NCI-H146 treated with DMSO at 0.1 percent for 48 hours (cell line): ENCODE measurements around the gene RCL1.
"Not testable (repeated sequence)": the region's sequence is repeated elsewhere in the genome, so short reads cannot be mapped to it uniquely, and the experiment has no call there.

Source experiments
- DNase-seq: peaks from one replicate; lab custom pipeline; 2025; ENCODE audit not compliant: unreplicated experiment; lab: John Stamatoyannopoulos, UW

Gene RCL1

DNA sequence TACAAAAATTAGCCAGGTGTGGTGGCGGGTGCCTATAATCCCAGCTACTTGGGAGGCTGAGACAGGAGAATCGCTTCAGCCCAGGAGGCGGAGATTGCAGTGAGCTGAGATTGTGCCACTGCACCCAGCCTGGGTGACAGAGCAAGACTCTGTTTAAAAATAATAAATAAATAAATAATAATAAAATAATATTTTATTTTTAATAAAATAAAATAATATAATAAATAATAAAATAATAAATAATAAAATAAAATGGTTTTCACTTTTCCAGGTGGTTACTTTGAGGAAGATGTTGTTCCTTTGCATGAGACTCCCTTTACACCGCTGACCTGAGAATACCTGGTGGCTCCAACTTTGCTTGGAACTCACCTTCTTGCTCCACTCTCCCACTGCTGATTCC lies 82.8 kb downstream of the RCL1 start:
- DNase-seq, result no peak

DNA sequence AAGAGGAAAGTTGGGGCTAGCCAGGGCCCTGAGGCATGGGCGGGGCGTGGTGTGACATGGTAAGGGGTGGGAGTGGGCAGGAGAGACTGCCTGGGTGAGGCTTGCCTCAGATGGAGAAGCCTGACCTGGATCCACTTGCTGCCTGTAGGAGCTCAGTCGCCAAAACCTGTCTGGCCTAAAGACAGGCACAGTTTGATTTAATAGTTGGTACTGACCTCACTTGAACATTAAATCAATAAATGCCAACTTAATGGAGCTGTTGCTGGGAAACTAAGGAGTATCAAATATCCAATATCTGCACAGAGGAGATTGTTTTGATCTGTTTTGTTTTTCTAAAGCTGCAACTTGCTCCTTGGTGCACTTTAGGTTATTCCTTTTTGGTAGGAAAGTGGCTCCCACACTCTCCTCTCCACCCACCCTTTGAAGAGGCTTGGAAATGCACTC lies 86.4 kb downstream of the RCL1 start:
- no peak for DNase-seq

DNA sequence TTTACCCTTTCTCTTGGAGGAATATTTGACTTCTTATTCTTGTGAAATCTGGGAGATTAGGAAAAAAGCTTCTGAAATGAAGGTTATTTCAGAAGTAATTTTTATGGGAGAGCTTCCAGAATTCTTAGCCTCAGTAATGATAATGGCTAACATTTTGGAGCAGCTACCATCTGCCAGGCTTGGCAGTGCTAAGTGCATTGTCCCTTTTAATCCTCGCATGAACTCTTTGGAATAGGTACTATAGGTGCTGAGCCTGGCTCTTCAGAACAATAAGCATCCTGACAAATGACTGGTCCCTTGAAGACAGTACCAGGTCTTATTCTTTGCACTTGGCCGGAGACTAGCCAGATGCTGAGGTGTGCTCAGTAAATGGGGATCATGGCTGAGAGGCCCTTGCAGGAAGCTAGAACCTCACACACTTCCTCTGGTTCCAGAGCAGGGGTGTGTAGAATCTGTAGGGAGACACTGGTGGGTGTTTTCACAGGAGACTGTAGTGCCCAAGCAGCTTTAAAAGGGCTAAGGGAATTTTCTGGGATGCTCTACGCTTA lies 90.7 kb downstream of the RCL1 start:
- DNase-seq, result no peak

DNA sequence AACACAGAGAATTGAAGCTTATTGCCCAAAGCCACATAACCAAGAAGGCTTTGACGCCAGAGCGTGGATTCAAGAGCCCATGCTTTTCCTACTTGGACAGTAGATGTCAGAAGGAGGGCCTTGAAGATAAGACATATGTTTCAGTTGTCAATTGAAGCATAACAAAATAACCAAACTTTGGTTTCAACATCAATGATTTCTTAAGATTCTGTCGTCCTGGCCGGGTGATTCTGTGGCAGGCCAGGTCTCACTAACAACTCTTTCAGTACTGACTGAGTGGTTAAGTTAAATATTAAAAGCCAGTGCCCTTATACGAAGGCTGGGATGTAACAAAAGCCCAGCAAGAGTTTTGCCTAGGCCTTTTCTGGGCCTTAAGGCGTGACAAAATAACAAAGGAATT lies 94.0 kb downstream of the RCL1 start:
- DNase-seq, result no peak

DNA sequence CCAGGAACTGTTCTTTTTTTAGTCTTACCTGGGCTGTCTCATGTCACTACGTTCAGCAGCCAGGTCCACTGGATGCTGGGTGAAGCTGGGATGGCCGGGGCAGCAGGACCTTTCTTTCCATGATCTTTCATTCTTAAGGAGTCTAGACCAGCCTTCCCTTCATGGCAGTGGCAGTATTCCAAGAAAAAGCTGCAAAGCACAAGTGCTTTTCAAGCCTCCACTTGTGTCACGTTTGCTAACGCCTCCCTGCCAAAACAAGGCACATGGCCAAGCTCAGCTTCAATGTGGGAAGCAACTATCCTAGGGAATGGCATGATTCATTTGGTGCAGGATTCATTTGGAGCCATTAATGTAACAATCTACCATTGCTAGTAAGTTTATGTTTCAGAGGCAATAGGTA lies 94.8 kb downstream of the RCL1 start:
- no peak for DNase-seq

DNA sequence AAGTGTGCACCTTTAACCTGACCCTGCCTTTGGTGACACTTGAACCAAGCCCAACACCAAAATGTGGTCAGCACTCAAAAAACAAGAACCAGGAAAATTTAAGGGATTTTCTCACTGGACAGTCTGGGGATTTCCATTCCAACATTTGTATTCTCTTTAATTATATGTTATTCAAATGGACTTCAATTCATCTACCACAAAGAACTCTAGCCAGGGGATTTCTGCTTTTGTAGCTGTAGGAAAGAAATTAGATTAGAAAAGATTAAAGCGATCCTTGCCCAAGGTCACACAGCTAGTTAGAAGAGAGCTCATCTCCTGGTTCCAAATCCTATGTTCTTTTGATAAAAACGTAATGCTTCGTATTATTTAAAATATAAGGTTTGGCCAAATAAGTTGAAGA lies 97.5 kb downstream of the RCL1 start:
- DNase-seq, result no peak

DNA sequence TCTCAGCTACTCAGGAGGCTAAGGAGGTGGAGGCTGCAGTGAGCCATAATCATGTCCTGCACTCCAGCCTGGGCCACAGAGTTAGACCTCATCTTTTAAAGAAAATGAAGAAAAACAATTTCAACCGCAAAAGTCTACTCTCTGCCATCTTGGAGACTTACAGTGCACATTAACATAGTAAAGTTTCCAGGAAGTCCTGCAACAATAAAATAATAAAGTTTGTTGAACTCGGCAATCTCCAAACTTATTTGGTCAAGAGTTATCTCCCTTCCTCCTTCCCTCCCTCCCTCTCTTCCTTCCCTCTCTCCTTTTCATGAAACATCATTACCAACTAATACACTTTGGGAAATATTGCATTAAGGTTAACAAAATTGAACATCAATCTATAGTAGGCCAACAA lies 98.2 kb downstream of the RCL1 start:
- no peak for DNase-seq

DNA sequence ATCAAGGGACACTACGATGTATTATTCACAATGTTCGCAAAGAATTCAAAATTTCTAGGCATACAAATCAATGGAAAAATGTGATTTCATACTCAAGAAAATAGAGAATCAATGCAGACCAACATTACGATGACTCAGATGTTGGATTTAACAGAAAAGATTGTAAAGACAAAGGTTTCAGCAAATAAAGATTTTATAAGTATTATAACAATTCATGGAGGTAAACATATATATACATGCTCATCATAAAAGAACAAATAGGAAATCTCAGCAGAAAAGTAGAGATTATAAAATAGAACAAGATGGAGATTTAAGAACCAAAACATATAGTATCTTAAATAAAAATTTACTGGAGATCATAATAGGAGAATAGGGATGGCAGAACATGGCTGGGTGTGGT lies 98.9 kb downstream of the RCL1 start:
- no peak for DNase-seq

DNA sequence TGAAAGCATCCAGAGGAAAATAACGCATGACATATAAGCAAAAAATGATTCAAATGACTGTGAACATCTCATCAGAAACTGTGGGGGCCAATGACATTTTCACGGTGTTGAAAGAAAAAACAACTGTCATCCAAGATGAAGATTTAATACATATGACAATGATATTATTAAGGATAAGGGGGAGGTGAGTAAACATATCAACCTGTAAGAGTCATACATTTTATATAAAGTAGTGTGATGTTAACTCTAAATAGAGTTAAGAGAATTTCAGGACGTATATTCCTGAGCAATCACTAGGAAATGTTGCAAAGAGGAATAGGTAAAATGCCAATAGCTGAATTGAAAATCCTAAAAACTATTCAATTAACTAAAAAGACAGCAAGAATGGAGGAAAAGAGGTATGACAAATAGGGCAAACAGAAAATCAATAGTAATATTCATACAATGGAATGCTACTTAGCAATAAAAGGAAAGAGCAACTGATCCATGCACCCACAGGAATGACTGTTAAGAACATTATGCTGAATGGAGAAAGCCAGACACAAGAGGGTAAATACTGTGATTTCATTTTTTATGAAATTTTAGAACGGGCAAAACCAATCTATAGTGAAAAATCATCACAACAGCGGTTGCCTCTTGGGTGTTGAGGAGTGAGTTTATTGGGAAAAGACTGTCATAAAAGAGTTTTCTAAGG lies 99.9 kb downstream of the RCL1 start:
- no peak for DNase-seq

DNA sequence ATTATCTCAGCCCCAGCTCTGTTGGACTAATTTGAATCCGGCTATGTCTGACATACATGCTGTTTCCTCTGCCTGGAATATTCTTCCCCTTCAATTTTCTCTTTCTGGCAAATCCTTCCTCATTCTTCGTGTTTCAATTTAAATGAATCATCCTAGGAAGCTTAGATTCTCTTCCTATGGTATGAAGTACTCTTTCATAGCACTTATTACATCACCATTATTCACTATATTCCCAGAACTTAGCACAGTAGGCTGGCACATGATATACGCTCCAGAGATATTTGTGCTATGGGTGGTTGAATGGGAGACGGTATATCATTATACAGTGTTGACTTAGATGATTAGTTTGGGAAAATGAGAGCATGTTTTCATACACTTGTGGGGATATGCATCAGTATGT lies 101.3 kb downstream of the RCL1 start:
- DNase-seq, result no peak

DNA sequence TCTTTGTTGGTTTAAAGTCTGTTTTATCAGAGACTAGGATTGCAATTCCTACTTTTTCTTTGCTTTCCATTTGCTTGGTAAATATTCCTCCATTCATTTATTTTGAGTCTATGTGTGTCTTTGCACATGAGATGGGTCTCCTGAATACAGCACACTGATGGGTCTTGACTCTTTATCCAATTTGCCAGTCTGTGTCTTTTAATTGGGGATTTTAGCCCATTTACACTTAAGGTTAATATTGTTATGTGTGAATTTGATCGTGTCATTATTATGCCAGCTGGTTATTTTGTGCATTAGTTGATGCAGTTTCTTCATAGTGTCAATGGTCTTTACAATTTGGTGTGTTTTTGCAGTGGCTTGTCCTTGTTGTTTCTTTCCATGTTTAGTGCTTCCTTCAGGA lies 107.1 kb downstream of the RCL1 start:
- not testable (repeated sequence) for DNase-seq

DNA sequence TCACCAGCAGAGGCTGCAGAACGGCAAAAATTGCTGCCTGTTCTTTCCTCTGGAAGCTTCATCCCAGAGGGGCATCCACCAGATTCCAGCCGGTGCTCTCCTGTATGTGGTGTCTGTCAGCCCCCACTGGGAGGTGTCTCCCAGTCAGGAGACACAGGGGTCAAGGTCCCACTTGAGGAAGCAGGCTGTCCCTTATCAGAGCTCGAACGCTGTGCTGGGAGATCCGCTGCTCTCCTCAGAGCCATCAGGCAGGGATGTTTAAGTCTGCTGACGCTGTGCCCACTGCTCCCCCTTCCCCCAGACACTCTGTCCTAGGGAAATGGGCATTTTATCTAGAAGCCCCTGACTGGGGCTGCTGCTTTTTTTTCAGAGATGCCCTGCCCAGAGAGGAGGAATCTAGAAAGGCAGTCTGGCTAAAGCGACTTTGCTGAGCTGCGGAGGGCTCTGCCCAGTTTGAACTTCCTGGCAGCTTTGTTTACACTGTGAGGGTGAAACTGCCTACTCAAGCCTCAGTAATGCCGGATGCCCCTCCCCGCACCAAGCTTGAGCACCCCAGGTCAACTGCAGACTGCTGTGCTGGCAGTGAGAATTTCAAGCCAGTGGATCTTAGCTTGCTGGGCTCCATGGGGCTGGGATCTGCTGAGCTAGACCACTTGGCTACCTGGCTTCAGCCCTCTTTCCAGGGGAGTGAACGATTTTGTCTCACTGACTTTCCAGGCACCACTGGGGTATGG lies 108.8 kb downstream of the RCL1 start:
- not testable (repeated sequence) for DNase-seq

DNA sequence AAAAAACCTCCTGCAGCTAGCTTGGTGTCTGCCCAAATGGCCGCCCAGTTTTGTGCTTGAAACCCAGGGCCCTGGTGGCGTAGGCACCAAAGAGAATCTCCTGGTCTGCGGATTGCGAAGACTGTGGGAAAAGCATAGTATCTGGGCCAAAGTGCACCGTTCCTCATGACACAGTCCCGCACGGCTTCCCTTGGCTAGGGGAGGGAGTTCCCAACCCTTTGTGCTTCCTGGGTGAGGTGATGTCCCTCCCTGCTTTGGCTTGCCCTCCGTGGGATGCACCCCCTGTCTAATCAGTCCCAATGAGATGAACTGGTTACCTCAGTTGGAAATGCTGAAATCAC lies 109.4 kb downstream of the RCL1 start:
- DNase-seq, result no peak

DNA sequence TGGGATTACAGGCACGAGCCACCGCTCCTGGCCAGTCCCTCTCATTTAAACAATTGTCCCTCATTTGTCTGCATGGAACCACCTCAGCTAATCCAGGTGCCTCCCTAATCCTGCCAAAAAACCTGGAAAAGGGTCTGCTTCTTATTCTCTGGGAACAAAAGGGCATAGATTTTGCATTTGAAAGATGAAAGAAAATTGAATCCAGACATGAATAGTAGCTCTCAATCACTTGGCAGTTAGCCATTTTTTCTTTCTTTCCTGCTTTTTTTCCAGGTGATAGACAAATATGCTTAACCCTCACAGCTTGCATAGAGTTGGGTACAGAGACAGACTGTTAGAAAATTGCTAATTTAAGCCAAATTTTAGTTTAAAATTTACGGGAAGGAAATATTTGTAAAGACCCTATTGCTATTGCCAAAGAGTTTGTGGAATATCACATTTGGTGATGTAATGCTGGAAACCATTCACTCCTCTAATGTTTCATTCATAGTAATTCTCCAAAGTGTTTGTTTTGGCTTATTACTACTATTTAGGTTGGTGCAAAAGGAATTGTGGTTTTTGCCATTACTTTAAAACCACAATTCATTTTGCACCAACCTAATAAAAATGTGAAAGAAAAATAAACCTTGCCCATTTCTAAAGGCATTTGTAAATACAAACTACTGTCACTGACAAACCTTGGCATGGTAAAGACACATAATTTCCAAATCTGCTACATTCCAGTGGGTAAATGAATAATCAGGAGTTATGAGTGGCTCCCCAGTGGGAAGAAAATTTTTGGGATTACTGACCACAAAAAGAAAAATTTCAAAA lies 111.8 kb downstream of the RCL1 start:
- peak; percentile 55 for DNase-seq

DNA sequence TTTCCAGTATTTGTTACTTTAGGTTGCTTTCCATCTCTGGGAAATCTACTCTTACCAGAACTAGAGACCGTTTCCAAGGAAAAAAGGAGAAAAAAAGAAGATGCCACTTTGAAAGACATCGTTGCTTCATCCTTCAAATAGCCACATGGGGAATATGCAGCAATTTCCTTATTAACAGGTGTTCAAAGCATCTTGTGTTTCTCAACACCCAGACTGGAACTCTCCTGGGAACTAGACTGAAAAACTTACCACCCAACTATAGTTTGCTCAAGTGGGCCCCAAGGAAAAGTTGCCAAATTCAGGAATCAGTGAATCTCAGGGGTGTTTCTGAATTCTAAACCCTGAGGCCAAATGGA lies 112.4 kb downstream of the RCL1 start:
- no peak for DNase-seq
